MM.1S (cell line): ENCODE data around the gene EFNA5.

ENCODE experiments used
- DNase-seq: peaks from one replicate; pipeline ENCODE4 v3.0.0-alpha.2; 2015
- H2AFZ ChIP-seq: fragments of 300-600 bp; sonication (generic); 2 replicates; pipeline ENCODE4 v1.6.0; 2016; ENCODE audit warnings: antibody characterized with exemption, low read length
- H3F3A ChIP-seq: fragments of 300-600 bp; sonication (generic); 2 replicates; pipeline ENCODE4 v1.6.1; 2016; ENCODE audit warnings: mild to moderate bottlenecking, antibody characterized with exemption, low read length, moderate library complexity, mixed read lengths; ENCODE audit not compliant: insufficient read depth
- H3K27ac ChIP-seq: fragments of 300-600 bp; sonication (generic); 2 replicates; pipeline ENCODE4 v1.5.1; 2016; ENCODE audit warnings: mild to moderate bottlenecking, low read length
- H3K27me3 ChIP-seq: fragments of 300-600 bp; sonication (generic); replicated peaks from 2 replicates; pipeline ENCODE4 v1.6.0; 2016; ENCODE audit warnings: low read length; ENCODE audit not compliant: insufficient read depth
- H3K36me3 ChIP-seq: fragments of 300-600 bp; sonication (generic); replicated peaks from 2 replicates; pipeline ENCODE4 v1.6.1; 2016; ENCODE audit warnings: mild to moderate bottlenecking, low read length, mixed read lengths; ENCODE audit not compliant: insufficient read depth
- H3K4me1 ChIP-seq: fragments of 300-600 bp; sonication (generic); 2 replicates; pipeline ENCODE4 v1.6.1; 2016; ENCODE audit warnings: low read length, mixed read lengths
- H3K4me2 ChIP-seq: fragments of 300-600 bp; sonication (generic); 2 replicates; pipeline ENCODE4 v1.6.0; 2016; ENCODE audit warnings: low read depth, low read length
- H3K4me3 ChIP-seq: fragments of 300-600 bp; sonication (generic); 2 replicates; pipeline ENCODE4 v1.5.1; 2016; ENCODE audit warnings: low read length, mixed read lengths
- H3K79me2 ChIP-seq: fragments of 300-600 bp; sonication (generic); 2 replicates; pipeline ENCODE4 v1.6.1; 2016; ENCODE audit warnings: mixed run types, low read length, mixed read lengths
- H3K9ac ChIP-seq: fragments of 300-600 bp; sonication (generic); 2 replicates; pipeline ENCODE4 v1.6.1; 2016; ENCODE audit warnings: low read length, mixed read lengths
- H3K9me2 ChIP-seq: fragments of 300-600 bp; sonication (generic); replicated peaks from 2 replicates; pipeline ENCODE4 v1.6.1; 2016; ENCODE audit warnings: mild to moderate bottlenecking, low read length, mixed read lengths; ENCODE audit not compliant: insufficient read depth
- H3K9me3 ChIP-seq: fragments of 300-600 bp; sonication (generic); replicated peaks from 2 replicates; pipeline ENCODE4 v1.6.1; 2016; ENCODE audit warnings: mild to moderate bottlenecking, low read length, mixed read lengths; ENCODE audit not compliant: insufficient read depth
- H4K20me1 ChIP-seq: fragments of 300-600 bp; sonication (generic); 2 replicates; pipeline ENCODE4 v1.6.1; 2016; ENCODE audit warnings: mild to moderate bottlenecking, low read length, moderate library complexity, mixed read lengths; ENCODE audit not compliant: insufficient read depth
- EZH2 ChIP-seq: fragments of 300-600 bp; sonication (generic); optimal IDR thresholded peaks from 2 replicates; pipeline ENCODE3; 2017; ENCODE audit warnings: low read depth, mild to moderate bottlenecking, antibody characterized with exemption, low read length, mixed read lengths
- EZH2phosphoT487 ChIP-seq: fragments of 300-600 bp; sonication (generic); IDR thresholded peaks from 2 replicates; pipeline ENCODE4 v1.6.1; 2018; ENCODE audit warnings: antibody characterized with exemption, low read length
- TF ChIP-seq, protein P1 (sequence below): fragments of 300-600 bp; sonication (generic); IDR thresholded peaks from 2 replicates; pipeline ENCODE4 v1.5.1; 2016; ENCODE audit warnings: antibody characterized with exemption, low read length, mixed read lengths

The EFNA5 gene

GRCh38 chr5:107426872-107427271 is 243.9 kb downstream of the EFNA5 start:
- Histone ChIP-seq H2AFZ (no peak overlapping the region), H4K20me1 (no peaks in the 10 kb centered on the region), H3K4me1 (no peaks in the 10 kb centered on the region), H3K4me2 (no peak overlapping the region), H3K27ac (no peak overlapping the region), H3K36me3 (no peaks in the 10 kb centered on the region), H3K9ac (no peak overlapping the region), H3K79me2 (no peaks in the 10 kb centered on the region), H3K27me3 (no peaks in the 10 kb centered on the region), H3K9me3 (no peaks in the 10 kb centered on the region), H3K9me2 (no peaks in the 10 kb centered on the region), H3F3A (no peaks in the 10 kb centered on the region), H3K4me3 (no peak overlapping the region)
- no peak for DNase-seq
- TF ChIP-seq EZH2phosphoT487 (no peak), EZH2 (no peak)
- TF ChIP-seq, protein P1, sequence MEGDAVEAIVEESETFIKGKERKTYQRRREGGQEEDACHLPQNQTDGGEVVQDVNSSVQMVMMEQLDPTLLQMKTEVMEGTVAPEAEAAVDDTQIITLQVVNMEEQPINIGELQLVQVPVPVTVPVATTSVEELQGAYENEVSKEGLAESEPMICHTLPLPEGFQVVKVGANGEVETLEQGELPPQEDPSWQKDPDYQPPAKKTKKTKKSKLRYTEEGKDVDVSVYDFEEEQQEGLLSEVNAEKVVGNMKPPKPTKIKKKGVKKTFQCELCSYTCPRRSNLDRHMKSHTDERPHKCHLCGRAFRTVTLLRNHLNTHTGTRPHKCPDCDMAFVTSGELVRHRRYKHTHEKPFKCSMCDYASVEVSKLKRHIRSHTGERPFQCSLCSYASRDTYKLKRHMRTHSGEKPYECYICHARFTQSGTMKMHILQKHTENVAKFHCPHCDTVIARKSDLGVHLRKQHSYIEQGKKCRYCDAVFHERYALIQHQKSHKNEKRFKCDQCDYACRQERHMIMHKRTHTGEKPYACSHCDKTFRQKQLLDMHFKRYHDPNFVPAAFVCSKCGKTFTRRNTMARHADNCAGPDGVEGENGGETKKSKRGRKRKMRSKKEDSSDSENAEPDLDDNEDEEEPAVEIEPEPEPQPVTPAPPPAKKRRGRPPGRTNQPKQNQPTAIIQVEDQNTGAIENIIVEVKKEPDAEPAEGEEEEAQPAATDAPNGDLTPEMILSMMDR: no peak

DNA sequence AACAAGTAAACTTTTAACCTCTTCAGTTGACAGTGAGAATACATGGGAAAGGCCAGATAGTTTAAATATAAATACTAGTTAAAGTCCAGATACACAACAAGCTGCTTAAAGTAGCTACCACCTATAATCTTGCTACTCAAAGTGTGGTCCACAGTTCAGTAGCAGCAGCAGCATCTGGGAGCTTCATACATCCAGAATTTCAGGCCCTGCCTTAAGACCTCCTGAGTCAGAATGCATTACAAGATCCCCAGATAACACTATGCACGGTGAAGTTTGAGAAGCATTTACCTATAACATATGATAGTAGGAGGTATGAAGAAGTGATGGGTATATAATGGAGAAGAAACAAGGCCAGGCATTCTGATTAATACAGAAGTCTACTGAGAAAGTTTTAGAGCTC is 244.5 kb downstream of the EFNA5 start:
- H3K4me2 ChIP-seq: no peak overlapping the region
- H3F3A ChIP-seq: no peaks in the 10 kb centered on the region
- H3K4me1 ChIP-seq: no peaks in the 10 kb centered on the region
- no peak for TF ChIP-seq EZH2
- TF ChIP-seq, protein P1: no peak
- no peak for TF ChIP-seq EZH2phosphoT487
- DNase-seq: no peak
- no peak overlapping the region for H3K27ac ChIP-seq
- H3K36me3 ChIP-seq: no peaks in the 10 kb centered on the region
- H3K27me3 ChIP-seq: no peaks in the 10 kb centered on the region
- H4K20me1 ChIP-seq: no peaks in the 10 kb centered on the region
- no peaks in the 10 kb centered on the region for H3K9me3 ChIP-seq
- no peak overlapping the region for H3K4me3 ChIP-seq
- H2AFZ ChIP-seq: no peak overlapping the region
- no peaks in the 10 kb centered on the region for H3K9me2 ChIP-seq
- no peaks in the 10 kb centered on the region for H3K79me2 ChIP-seq
- no peak overlapping the region for H3K9ac ChIP-seq

DNA sequence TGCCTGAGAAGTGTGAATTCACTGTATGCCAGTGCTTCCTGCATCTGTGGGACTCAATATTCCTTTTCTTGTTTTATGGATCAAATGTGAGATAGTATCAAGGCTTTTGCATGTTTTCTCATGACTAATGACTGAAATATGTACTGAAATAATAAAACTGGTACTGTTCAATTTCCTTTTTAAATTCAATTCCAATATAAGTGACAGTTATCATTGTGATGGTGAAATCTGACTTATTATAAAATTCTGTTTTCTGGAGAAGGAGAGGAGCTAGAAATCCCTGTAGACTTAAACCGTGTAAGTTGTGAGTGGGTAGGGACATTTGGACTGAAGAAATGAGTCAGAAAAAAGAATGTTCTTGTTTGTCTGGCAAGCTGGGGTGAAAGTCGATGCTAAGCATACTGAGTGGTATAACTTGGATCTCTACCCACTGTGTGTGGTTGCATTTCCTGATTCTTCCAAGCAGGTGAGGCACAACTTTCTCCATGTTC is 245.2 kb downstream of the EFNA5 start:
- Histone ChIP-seq H3K27me3 (no peaks in the 10 kb centered on the region), H3K4me3 (no peak overlapping the region), H3K4me1 (no peaks in the 10 kb centered on the region), H3F3A (no peaks in the 10 kb centered on the region), H3K27ac (no peak overlapping the region), H3K9ac (no peak overlapping the region), H3K36me3 (no peaks in the 10 kb centered on the region), H2AFZ (no peak overlapping the region), H3K4me2 (no peak overlapping the region), H3K9me3 (no peaks in the 10 kb centered on the region), H3K9me2 (no peaks in the 10 kb centered on the region), H3K79me2 (no peaks in the 10 kb centered on the region), H4K20me1 (no peaks in the 10 kb centered on the region)
- no peak for DNase-seq
- no peak for TF ChIP-seq EZH2
- no peak for TF ChIP-seq EZH2phosphoT487
- TF ChIP-seq, protein P1: no peak
